Midbrain (tissue), 1 donor: ENCODE data around the gene SAP130.

ENCODE experiments used
- DNase-seq: peaks from one replicate; lab custom pipeline; 2025; lab: John Stamatoyannopoulos, UW

SAP130 gene

DNA sequence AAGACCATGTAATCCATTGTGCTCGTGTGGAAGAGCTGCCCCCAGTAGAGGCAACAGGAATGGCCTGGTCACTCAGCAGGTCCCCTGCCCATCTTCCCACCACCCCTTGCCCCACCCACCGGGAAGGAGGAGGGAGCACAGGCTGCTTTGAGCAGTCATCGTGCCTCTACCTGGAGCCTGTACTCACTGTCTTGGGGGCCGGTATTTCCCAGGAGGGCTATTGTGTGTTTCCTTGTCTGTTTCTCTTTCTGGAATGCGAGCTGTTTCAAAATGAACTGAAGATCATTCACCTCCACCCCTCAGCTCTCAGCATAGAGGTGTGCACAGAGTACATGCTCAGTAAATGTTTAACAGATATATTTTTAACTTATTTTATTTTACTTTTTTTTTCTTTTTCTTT lies 134.4 kb downstream of the SAP130 start:
- no peak for DNase-seq

DNA sequence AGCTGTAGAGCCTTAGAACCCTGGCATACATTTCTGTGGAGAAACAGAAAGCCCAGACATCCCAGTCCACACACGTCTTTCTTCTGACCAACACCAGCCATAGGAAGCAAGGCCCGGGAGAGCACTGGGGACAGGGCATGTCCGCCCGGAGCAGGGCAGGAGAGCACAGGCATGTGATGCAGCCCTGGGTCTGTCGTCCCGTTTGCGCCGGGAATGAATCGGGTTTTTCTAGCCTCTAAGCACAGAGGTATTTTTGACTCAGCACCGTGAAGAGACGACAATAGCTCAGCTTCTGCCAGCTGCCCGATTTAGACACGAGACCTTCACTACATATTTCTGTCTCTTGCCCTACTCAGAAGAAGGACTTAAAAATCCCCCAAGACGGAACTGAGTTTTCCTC lies 134.8 kb downstream of the SAP130 start:
- no peak for DNase-seq

DNA sequence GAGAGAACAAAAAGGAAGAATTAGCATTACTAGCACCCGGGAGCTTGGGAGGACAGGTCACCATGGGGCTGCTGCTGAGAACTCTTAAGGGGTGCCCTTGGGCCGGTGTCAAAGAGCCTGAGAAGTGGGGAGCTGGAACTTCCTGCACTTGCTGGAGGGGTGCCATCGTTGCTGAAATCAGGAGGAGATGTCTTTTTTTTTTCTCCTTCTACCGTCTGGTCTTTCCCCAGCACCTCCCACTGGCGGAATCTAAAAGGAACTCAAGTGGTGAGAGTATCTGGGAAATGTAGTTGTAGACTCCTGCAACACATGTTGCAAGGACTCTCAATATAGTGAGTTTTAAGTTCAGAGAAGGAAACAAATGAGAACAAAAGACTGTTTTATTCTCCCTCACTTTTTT lies 136.0 kb downstream of the SAP130 start:
- DNase-seq, result no peak
